HG02610 (cell line): ENCODE measurements around the gene NOL4L.

Experiments
- ATAC-seq: cut with Tn5 transposase; IDR thresholded peaks from one replicate; pipeline ENCODE4 v1.9.1; 2021; ENCODE audit warnings: mild to moderate bottlenecking, moderate library complexity; ENCODE audit not compliant: unreplicated experiment

NOL4L gene

GRCh38 chr20:32449057-32449889, 135.9 kb downstream of the NOL4L start:
- ATAC-seq = no peak

GRCh38 chr20:32448306-32449056, 136.7 kb downstream of the NOL4L start:
- no peak for ATAC-seq

- ATAC-seq = no peak
These were observed 137.8 kb downstream of the NOL4L start for GRCh38 chr20:32447136-32448027.

- ATAC-seq = no peak
These were observed 138.6 kb downstream of the NOL4L start for GRCh38 chr20:32446301-32447100.

GRCh38 chr20:32445539-32446273, 139.4 kb downstream of the NOL4L start:
- no peak for ATAC-seq

- ATAC-seq = no peak
These were observed 140.5 kb downstream of the NOL4L start for GRCh38 chr20:32444474-32445220.

GRCh38 chr20:32443386-32443974, 141.7 kb downstream of the NOL4L start:
- no peak for ATAC-seq

- ATAC-seq = no peak
These were observed 142.3 kb downstream of the NOL4L start for GRCh38 chr20:32442630-32443373.

- ATAC-seq = no peak
These were observed 143.5 kb downstream of the NOL4L start for GRCh38 chr20:32441638-32442037.

- no peak for ATAC-seq
These were observed 144.4 kb downstream of the NOL4L start for GRCh38 chr20:32440758-32441078.

GRCh38 chr20:32440069-32440757, 144.9 kb downstream of the NOL4L start:
- ATAC-seq = no peak

GRCh38 chr20:32439132-32439829, 145.9 kb downstream of the NOL4L start:
- ATAC-seq = no peak

- no peak for ATAC-seq
These were observed 146.7 kb downstream of the NOL4L start for GRCh38 chr20:32438331-32438858.

- no peak for ATAC-seq
These were observed 147.6 kb downstream of the NOL4L start for GRCh38 chr20:32437391-32438074.

- no peak for ATAC-seq
These were observed 148.2 kb downstream of the NOL4L start for GRCh38 chr20:32436968-32437367.
